Upper lobe of right lung (tissue), 1 donor: ENCODE measurements around the gene SYT6. TPM values are rescaled to one million over a fixed set of nuclear protein-coding genes. Genes with fewer than 3 reads are reported as not detected.

ENCODE experiments used
- ATAC-seq: fragments of 200-7000 bp; cut with Tn5 transposase; one replicate; pipeline ENCODE4 v1.9.1; 2020; ENCODE audit warnings: mild to moderate bottlenecking, moderate library complexity
- DNase-seq: peaks from one replicate; pipeline ENCODE4 v3.0.0-alpha.2; 2020
- H3K27ac ChIP-seq: fragments of 200-600 bp; one replicate; pipeline ENCODE4 v1.8.0; 2022
- H3K27me3 ChIP-seq: fragments of 200-600 bp; one replicate; pipeline ENCODE4 v1.8.0; 2022; ENCODE audit warnings: mild to moderate bottlenecking
- H3K36me3 ChIP-seq: fragments of 200-600 bp; one replicate; pipeline ENCODE4 v1.8.0; 2022
- H3K4me1 ChIP-seq: fragments of 200-600 bp; one replicate; pipeline ENCODE4 v1.8.0; 2022
- H3K4me3 ChIP-seq: fragments of 200-600 bp; one replicate; pipeline ENCODE4 v1.8.0; 2022; ENCODE audit warnings: mild to moderate bottlenecking
- H3K9me3 ChIP-seq: fragments of 200-600 bp; one replicate; pipeline ENCODE4 v1.8.0; 2022
- intact Hi-C: fragments of 100-400 bp; cut with DNase I; formaldehyde crosslinking; loops from one replicate; pipeline ENCODE4 v1.11.0; 2022
- total RNA-seq: library from RNA; stranded (reverse); fragmentation: NEBNext Ultra II Directional; extraction: Animal tissue kit (Norgen Biotek cat#: 25700); gene quantifications from one replicate; pipeline ENCODE4 v1.2.1, GENCODE V29; 2021
- TF ChIP-seq, protein P1 (sequence below): fragments of 200-600 bp; IDR thresholded peaks from one replicate; pipeline ENCODE4 v1.8.0; 2022; ENCODE audit warnings: antibody characterized with exemption
- donor health status: DM: no; HTN: yes; CAD: no; lungs with severe emphysema.

Gene SYT6
- total RNA-seq, 1 donor from 2014 or later = not detected

DNA sequence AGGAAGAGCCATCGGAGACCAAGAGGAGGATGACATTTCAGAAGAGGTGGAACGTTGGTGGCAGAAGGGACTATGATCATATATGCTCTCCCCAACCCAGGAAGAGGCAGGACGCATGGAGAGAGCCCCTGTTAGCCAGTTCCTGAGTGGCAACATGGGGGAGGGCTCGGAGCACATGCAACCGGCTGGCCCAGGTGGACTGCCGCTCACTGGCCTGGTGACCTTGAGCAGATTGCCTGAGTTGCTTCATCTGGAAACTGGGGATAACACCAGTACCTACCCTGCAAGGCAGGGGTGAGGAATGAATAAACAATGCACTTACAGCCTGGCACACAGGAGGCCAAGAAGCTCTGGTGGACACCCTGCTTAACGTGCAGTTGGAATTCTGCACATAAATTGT lies 29.0 kb downstream of the SYT6 start:
- DNase-seq (no peak), ATAC-seq (no peak)
- H3K9me3 ChIP-seq = no peaks in the 10 kb centered on the region
- intact Hi-C loops = no loop called here
- no peaks in the 10 kb centered on the region for H3K27me3 ChIP-seq
- no peaks in the 10 kb centered on the region for H3K36me3 ChIP-seq
- no peaks in the 10 kb centered on the region for H3K4me1 ChIP-seq
- no peak overlapping the region for H3K27ac ChIP-seq
- H3K4me3 ChIP-seq = no peak overlapping the region
- TF ChIP-seq, protein P1, sequence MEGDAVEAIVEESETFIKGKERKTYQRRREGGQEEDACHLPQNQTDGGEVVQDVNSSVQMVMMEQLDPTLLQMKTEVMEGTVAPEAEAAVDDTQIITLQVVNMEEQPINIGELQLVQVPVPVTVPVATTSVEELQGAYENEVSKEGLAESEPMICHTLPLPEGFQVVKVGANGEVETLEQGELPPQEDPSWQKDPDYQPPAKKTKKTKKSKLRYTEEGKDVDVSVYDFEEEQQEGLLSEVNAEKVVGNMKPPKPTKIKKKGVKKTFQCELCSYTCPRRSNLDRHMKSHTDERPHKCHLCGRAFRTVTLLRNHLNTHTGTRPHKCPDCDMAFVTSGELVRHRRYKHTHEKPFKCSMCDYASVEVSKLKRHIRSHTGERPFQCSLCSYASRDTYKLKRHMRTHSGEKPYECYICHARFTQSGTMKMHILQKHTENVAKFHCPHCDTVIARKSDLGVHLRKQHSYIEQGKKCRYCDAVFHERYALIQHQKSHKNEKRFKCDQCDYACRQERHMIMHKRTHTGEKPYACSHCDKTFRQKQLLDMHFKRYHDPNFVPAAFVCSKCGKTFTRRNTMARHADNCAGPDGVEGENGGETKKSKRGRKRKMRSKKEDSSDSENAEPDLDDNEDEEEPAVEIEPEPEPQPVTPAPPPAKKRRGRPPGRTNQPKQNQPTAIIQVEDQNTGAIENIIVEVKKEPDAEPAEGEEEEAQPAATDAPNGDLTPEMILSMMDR = no peak

DNA sequence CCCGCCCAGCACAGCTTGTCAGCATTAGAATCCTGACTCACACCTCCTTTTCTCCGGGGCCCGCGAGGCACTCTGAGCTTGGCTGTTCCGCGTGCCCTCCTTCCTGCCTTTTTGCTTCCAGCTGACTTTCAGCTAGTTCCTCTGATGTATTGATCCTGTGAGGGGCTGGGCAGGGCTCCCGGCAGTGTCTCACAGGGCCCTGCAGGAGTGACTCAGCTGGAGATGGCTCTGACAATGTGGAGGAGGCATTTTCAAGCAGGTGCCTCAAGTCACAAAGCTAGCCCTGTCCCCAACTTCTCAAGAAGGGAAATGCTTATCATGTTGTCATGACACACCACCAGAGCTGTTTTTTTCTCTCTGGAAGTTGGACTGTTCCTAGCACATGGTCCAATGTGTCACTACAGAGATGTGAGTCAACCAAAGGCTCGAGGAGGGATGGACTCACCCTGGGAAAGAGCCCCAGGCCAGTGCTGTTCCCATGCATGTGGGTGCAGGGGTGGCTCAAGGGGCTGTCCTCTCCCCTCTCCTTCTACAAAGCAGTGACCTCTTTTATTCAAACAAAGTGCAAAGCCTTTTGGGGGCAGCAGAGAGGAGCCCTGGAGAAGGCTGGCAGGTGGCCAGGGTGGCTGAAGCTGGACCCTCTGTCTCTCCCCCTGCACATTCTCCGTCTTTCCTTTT lies 30.6 kb downstream of the SYT6 start:
- TF ChIP-seq, protein P1 = no peak
- Histone ChIP-seq H3K36me3 (no peaks in the 10 kb centered on the region), H3K27ac (no peak overlapping the region), H3K4me1 (no peaks in the 10 kb centered on the region), H3K27me3 (no peaks in the 10 kb centered on the region), H3K4me3 (no peak overlapping the region), H3K9me3 (no peaks in the 10 kb centered on the region)
- ATAC-seq (no peak), DNase-seq (no peak)
- intact Hi-C loops = no loop called here

DNA sequence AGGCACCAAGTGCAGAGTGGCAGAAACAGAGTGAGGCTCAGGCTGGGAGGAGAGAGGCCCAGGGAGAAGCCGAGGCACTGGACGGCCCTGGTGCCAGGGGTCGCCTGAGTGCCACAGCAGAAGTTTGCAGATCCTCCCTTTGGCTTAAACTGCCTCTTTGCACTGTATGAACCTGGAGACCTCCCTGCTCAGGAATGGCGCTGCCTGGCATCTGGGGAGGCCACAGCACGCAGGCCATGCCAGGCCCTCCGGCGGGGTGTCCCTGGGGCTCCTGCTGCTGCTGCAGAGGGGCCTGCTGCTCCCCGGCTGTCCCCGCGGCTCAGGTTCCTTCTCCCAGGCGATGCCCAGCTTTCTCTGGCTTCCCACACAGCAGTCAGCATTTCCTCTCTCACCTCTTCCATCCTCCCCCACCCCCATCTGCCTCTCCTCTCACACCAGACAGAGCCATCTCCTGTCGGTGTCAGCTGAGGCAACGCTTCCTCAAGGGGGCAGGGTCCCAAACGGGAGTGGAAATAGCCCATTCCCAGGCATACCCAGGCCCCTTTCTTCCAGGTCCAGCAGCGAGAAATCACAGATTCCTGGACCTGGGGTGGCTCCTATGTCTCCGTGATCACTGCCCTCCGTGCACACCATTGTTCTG lies 35.2 kb downstream of the SYT6 start:
- no peaks in the 10 kb centered on the region for H3K9me3 ChIP-seq
- no peak overlapping the region for H3K4me3 ChIP-seq
- H3K27ac ChIP-seq = no peak overlapping the region
- H3K27me3 ChIP-seq = no peaks in the 10 kb centered on the region
- intact Hi-C loops = no loop called here
- TF ChIP-seq, protein P1 = no peak
- ATAC-seq (no peak), DNase-seq (no peak)
- H3K4me1 ChIP-seq = no peaks in the 10 kb centered on the region
- H3K36me3 ChIP-seq = no peaks in the 10 kb centered on the region

DNA sequence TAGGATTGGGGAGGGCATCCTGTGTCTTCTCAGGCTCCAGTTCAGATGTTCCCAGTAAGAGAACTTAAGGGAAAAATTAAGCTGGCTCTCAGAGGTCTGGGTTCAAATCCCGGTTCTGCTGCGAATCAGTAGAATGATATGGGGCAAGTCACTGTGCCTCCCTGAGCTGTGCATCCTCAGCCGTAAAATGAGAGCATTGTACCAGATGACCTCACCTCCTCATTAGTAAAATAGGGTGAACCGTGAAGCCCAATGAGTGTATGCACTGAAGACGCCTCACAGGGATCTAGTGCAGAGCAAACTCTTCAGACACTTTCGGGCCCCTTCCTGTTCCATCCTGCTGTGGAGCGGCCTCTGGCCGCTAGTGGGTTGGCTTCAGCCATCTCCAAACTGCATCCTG lies 36.0 kb downstream of the SYT6 start:
- ATAC-seq (no peak), DNase-seq (no peak)
- Histone ChIP-seq H3K4me1 (no peaks in the 10 kb centered on the region), H3K36me3 (no peaks in the 10 kb centered on the region), H3K27ac (no peak overlapping the region), H3K27me3 (no peaks in the 10 kb centered on the region), H3K9me3 (no peaks in the 10 kb centered on the region), H3K4me3 (no peak overlapping the region)
- intact Hi-C loops = no loop called here
- TF ChIP-seq, protein P1 = no peak

DNA sequence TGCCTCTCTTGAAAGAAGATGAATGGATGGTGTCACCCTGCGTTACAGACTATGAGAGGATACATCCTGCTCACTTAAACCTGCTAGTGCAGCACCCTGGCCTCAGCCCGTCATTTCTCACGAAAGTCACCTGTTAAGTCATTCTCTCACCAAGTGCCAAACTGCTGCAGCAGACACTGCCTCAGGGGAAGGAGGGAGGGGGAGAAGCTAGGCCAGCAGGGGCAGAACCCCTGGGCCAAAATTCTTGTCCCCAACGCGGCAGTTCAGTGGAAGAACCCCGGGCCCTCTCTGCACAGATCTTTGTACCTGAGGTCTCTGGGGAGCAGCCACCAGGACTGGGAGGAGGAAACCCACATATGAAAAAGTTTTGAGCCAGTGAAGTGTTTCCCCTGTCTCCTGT lies 37.6 kb downstream of the SYT6 start:
- no peak for ATAC-seq
- H3K9me3 ChIP-seq = no peaks in the 10 kb centered on the region
- no peaks in the 10 kb centered on the region for H3K4me1 ChIP-seq
- no peaks in the 10 kb centered on the region for H3K36me3 ChIP-seq
- no peak overlapping the region for H3K27ac ChIP-seq
- intact Hi-C loops = no loop called here
- DNase-seq = no peak
- H3K27me3 ChIP-seq = no peaks in the 10 kb centered on the region
- TF ChIP-seq, protein P1 = no peak
- H3K4me3 ChIP-seq = no peak overlapping the region
